GM10266 (cell line): ENCODE results near the gene ANGEL1.

ENCODE experiments used
- DNase-seq: peaks from one replicate; pipeline ENCODE4 v3.0.0; 2012; ENCODE audit errors: extremely low spot score
- CTCF ChIP-seq: IDR thresholded peaks from 2 replicates; pipeline ENCODE4 v1.5.1; 2012; ENCODE audit warnings: mild to moderate bottlenecking, low read depth; ENCODE audit not compliant: control insufficient read depth, insufficient read depth; ENCODE audit errors: missing control alignments

The ANGEL1 gene

GRCh38 chr14:76762411-76763095 lies 50.1 kb downstream of the ANGEL1 start:
- TF ChIP-seq CTCF = no peak
- DNase-seq = no peak

GRCh38 chr14:76761960-76762410 lies 50.7 kb downstream of the ANGEL1 start:
- DNase-seq = no peak
- TF ChIP-seq CTCF = no peak

- DNase-seq = peak; percentile 93
- TF ChIP-seq CTCF = no peak
Observed at GRCh38 chr14:76761136-76761959, 51.3 kb downstream of the ANGEL1 start, which contains the start of gene VASH1. TSS of gene VASH1 (plus strand) at chr14:76761468. CDS start at chr14:76762822, 1,354 bp downstream.

- TF ChIP-seq CTCF = no peak
- DNase-seq = no peak
Observed at GRCh38 chr14:76760331-76761135, 52.1 kb downstream of the ANGEL1 start.

GRCh38 chr14:76759589-76759988 lies 53.1 kb downstream of the ANGEL1 start:
- no peak for TF ChIP-seq CTCF
- no peak for DNase-seq

GRCh38 chr14:76756371-76756750 lies 56.3 kb downstream of the ANGEL1 start:
- no peak for TF ChIP-seq CTCF
- no peak for DNase-seq
